ENCODE measurements around the gene TRIM52. TPM values are rescaled to one million over a fixed set of nuclear protein-coding genes. Genes with fewer than 3 reads are reported as not detected.

TRIM52 gene
- total and polyA plus RNA-seq, 10 of the 15 experiments (the other 5 are each of a cell fraction or from before 2014, with no cell fraction given): 1.4 to 24.3 (median 8.1) TPM

DNA sequence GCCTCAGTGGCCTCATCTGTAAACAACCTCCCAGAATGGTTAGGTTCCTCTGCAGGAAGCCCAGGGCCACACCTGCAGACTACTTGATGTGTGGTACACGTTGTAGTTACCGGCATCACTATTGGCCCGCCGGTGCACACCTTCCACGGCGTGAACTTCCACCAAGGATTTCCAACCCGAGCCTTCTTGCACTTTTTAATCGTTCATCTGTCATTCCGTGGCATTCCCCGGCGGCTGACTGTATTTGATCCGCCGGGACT, 43.2 kb downstream of the TRIM52 start:
- Histone ChIP-seq H3K4me3 (peak overlapping the region; percentile 70), H2AFZ (ENCODE audit: control insufficient read depth, low read depth, low read length) (peak overlapping the region; percentile 35), H3K9me3 (replicated peaks; ENCODE audit: control insufficient read depth, insufficient read depth, low read length) (no peaks in the 10 kb centered on the region), H3K9ac (ENCODE audit: control insufficient read depth, insufficient read depth, low read length) (no peak overlapping the region), H3K36me3 (ENCODE audit: control insufficient read depth in 2 of 2, insufficient read depth in 2 of 2, low read length in 1 of 2) (no peaks in the 10 kb centered on the region), H3K4me1 (ENCODE audit: control insufficient read depth, insufficient read depth, low read length) (peaks cover 8% of the 10 kb centered on the region), H3K4me2 (ENCODE audit: control insufficient read depth, insufficient read depth) (peak overlapping the region; percentile 77), H3K27ac (ENCODE audit: control insufficient read depth, insufficient read depth) (no peak overlapping the region), H4K20me1 (ENCODE audit: control insufficient read depth, insufficient read depth) (no peaks in the 10 kb centered on the region), H3K79me2 (ENCODE audit: control insufficient read depth, insufficient read depth, low read length) (no peaks in the 10 kb centered on the region), H3K27me3 (replicated peaks in 1 of 2; ENCODE audit: control insufficient read depth in 2 of 2, insufficient read depth in 2 of 2, low read length in 1 of 2) (no peaks in the 10 kb centered on the region)
- FAIRE-seq (no peak), DNase-seq (ENCODE audit: low read depth, low spot score) (no peak), ATAC-seq (peak; percentile 20)
- CTCF ChIA-PET: no interaction called here
- BruUV-seq (replicated peaks): no TSS peak
- SMC1A ChIA-PET (ENCODE audit: uncharacterized antibody, unreplicated experiment): no interaction called here
- POLR2A ChIA-PET: no interaction called here
- WGBS (ENCODE audit: insufficient coverage, insufficient replicate concordance, low lambda C conversion rate, missing lambda C conversion rate): under 1% methylated on average over 13 of the region's 13 CpGs
- intact Hi-C loops (cut with micrococcal nuclease; ENCODE audit: unreplicated experiment) (loop anchor here (1.0 kb wide), 1 partner anchor 10 kb away; no protein-coding TSS in a partner anchor), in situ Hi-C loops (cut with MboI) (no loop called here)
- RAD21 ChIA-PET (ENCODE audit: unreplicated experiment): interaction anchor here (0.6 kb wide), 1 partner anchor 11 kb away, joined by 3 read pairs; no protein-coding TSS in a partner anchor
- TF ChIP-seq CHD2 (IDR thresholded peaks at IDR 0.05; ENCODE audit: borderline replicate concordance, low read depth, low read length) (0 out of 2 replicates have a peak, but pooled peaks have one; percentile 18), TAF1 (IDR thresholded peaks at IDR 0.05; ENCODE audit: borderline replicate concordance, low read depth, low read length) (peak; percentile 9; the same call in 1 of the 2 replicates), SIN3A (IDR thresholded peaks at IDR 0.05; ENCODE audit: low read depth, low read length) (0 out of 2 replicates have a peak, but pooled peaks have one; percentile 14), SP1 (IDR thresholded peaks at IDR 0.05; ENCODE audit: low read depth, low read length) (no peak), MEF2B (IDR thresholded peaks at IDR 0.05; ENCODE audit: partially characterized antibody, poor library complexity, severe bottlenecking) (no peak)
- TF ChIP-seq, protein P1, sequence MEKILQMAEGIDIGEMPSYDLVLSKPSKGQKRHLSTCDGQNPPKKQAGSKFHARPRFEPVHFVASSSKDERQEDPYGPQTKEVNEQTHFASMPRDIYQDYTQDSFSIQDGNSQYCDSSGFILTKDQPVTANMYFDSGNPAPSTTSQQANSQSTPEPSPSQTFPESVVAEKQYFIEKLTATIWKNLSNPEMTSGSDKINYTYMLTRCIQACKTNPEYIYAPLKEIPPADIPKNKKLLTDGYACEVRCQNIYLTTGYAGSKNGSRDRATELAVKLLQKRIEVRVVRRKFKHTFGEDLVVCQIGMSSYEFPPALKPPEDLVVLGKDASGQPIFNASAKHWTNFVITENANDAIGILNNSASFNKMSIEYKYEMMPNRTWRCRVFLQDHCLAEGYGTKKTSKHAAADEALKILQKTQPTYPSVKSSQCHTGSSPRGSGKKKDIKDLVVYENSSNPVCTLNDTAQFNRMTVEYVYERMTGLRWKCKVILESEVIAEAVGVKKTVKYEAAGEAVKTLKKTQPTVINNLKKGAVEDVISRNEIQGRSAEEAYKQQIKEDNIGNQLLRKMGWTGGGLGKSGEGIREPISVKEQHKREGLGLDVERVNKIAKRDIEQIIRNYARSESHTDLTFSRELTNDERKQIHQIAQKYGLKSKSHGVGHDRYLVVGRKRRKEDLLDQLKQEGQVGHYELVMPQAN (conservative IDR thresholded peaks at IDR 0.05): peak; percentile 28; the same call in 1 of the 2 replicates

All from GM12878 (cell line).